NT2/D1 (cell line): ENCODE results near the gene ZNF460.

Experiments
- SUZ12 ChIP-seq: IDR thresholded peaks from 2 replicates; pipeline ENCODE4 v1.6.1; 2011; ENCODE audit not compliant: insufficient read length, insufficient read depth; ENCODE audit errors: extremely low read depth
- ZNF274 ChIP-seq: IDR thresholded peaks from 2 replicates; pipeline ENCODE4 v1.6.1; 2011; ENCODE audit warnings: mild to moderate bottlenecking, low read depth, low read length

DNA sequence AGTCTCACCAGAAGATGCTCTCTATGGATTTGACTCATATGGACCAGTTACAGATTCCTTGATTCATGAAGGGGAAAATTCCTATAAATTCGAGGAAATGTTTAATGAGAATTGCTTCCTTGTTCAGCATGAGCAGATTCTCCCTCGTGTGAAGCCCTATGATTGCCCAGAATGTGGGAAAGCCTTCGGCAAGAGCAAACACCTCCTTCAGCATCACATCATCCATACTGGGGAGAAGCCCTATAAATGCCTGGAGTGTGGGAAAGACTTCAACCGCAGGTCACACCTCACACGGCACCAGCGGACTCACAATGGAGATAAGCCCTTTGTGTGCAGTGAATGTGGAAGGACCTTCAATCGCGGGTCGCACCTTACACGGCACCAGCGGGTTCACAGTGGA is 10.7 kb downstream of the ZNF460 start:
- TF ChIP-seq ZNF274 (no peak), SUZ12 (no peak)
